Frontal cortex (tissue), 4 donors: ENCODE results near the gene CIDEA. TPM values are rescaled to one million over a fixed set of nuclear protein-coding genes. Genes with fewer than 3 reads are reported as not detected.

Source experiments
- DNase-seq, 2 donors: peaks; one replicate each; pipeline ENCODE4 v3.0.0; 2012; ENCODE audit warnings: low spot score in 2 of 2
- FAIRE-seq: peaks from 2 replicates; lab custom pipeline; 2012; peaks lifted over from hg19 to GRCh38; lab: Jason Lieb, UNC
- total RNA-seq: library from RNA; depleted of rRNA; stranded (reverse); fragments of >200 nt; gene quantifications from one replicate; pipeline ENCODE4 v1.2.3, GENCODE V29; 2014
- donor health status: control.
- donor health status: control.
- donor health status: control.

Gene CIDEA
- total RNA-seq, 1 donor from 2014 or later, result 1.6 TPM

DNA sequence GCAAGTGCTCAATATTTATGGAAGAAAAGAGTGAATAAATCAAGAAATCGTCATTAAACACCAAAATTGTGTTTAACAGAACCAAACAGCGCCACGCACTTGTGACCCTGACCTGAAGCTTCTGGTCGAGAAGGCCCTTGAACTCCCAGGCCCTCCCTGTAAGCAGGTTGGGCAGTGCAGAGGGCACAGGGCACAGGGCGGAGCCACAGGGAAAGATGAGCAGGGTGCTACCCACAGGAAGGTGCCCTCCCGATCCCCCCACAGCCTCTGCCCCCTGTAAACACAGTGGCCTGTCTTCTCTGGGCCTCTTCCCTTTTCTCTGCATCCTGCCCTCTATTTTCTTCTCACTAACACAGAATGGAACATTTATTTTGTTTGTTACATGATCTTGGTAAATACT lies 37.0 kb downstream of the CIDEA start:
- no peak for DNase-seq
- no peak for FAIRE-seq

DNA sequence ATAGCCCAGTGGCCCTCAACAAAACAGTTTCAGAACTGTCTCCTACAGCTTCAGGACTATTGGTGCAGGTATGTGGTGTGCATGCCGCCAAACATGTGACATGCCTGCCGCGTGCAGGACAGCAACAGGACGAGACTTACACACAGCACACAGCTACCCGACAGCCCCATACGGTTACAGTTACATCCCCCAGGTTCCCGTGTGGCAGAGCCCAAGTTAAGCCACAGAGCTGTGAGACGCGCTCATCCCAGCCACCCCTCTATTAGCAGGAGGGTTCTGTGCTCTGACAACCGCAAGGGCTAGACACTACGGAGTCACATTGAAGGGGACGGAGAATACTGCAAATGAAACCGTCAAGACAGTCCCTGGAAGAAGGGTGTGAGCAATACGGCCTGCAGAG lies 37.5 kb downstream of the CIDEA start:
- FAIRE-seq (no peak), DNase-seq (no peak)

DNA sequence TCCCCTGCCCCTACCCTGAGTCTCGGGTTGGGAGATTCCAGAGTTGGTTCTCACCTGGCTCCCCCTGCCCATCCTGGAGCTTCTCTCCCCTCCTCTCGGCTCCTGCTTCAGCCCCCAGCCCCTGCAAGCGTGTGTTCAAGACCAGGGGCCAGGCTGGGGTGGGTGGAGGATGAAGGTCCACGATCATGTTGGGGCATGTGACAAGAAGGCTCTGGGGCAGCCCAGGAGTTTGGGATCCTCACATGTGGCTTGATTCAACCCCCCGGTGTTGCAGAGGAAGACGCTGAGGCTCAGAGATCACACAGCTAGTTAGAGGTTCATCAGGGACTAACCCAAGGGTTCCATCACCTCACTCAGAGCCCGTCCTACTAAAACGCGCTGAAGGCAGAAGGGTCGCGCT lies 39.7 kb downstream of the CIDEA start:
- no peak for DNase-seq
- no peak for FAIRE-seq

DNA sequence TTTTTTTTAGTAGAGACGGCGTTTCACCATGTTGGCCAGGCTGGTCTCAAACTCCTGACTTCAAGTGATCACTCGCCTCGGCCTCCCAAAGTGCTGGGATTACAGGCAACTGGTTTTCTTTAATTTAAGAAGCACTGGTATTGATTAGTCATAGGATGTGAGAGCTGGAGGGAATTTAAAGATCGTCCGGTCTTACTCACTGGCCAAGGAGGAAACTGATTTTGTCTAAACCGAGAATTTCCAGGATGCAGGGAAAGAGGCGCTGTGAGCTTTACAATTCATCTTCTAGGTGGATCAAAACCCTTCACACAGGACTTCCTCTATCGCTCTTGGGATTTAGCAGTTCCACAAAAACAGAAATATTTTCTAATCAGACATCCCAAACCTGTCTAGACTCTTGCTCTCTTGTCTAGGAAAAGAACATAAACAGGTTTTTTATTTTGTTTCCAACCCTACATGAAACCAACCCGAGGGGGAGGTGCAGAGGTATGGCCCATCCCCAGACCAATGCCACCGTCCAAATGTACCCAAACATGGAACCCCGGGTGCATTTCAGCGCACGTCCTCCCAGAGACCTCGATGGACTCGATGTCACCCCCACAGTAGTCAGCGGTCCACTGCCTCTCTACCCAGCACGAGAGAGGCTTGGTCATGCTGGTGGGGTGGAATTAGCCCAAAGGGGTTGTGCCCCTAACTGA lies 41.4 kb downstream of the CIDEA start:
- FAIRE-seq (no peak), DNase-seq (no peak)

DNA sequence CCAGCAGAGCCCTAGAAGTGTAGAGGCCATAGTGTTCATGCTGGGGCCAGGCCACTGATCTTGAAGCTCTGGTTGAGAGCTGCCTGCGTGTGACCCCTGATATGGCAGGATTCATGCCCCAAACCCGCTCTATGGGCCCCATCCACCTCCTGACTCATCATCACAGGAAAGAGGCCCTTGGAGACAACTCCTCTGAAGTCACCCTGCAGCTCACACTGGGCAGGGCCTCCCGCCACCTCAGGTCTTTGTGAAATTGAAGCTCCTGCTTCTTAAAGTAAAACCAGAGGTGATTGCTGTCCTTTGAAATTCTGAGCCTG lies 41.9 kb downstream of the CIDEA start:
- DNase-seq, result no peak
- no peak for FAIRE-seq

DNA sequence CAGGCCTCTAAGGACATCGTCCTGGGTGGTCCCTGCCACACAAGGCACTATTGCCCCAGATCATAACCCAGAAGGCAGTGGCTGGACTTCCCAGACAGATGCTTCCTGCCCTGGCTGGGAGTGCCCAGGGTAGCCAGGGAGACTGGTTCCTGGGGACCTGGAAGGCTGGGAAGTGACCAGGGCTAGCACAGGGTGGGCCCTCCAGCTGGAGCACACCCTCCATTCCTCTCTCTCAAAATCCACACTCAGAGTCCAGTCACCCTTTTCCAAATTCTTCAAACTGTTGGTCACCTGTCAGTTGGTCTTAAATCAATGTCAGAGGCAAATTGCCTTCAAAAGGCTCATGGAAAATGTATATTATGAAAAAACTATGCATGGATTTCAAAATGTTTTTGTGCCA lies 42.3 kb downstream of the CIDEA start:
- FAIRE-seq (no peak), DNase-seq (no peak)

DNA sequence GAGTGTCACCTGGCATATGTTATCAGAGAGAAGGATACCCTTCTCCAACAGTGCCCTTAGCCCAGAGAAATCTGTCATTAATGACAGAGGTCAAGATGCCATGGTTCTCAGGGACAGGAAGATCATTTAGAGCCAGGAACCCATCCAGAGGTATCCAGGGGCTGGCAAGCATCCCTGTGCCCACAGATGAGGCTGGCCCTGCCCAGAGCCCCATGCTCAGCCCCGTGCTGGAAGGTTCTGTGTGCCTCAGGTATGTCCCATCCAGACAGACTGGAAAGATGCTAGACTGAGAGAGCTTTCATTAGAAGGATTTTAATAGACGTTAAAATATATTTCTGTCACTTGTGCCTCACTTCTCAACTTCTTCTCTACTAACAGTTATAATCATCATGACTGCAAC lies 45.7 kb downstream of the CIDEA start:
- DNase-seq (no peak), FAIRE-seq (no peak)

DNA sequence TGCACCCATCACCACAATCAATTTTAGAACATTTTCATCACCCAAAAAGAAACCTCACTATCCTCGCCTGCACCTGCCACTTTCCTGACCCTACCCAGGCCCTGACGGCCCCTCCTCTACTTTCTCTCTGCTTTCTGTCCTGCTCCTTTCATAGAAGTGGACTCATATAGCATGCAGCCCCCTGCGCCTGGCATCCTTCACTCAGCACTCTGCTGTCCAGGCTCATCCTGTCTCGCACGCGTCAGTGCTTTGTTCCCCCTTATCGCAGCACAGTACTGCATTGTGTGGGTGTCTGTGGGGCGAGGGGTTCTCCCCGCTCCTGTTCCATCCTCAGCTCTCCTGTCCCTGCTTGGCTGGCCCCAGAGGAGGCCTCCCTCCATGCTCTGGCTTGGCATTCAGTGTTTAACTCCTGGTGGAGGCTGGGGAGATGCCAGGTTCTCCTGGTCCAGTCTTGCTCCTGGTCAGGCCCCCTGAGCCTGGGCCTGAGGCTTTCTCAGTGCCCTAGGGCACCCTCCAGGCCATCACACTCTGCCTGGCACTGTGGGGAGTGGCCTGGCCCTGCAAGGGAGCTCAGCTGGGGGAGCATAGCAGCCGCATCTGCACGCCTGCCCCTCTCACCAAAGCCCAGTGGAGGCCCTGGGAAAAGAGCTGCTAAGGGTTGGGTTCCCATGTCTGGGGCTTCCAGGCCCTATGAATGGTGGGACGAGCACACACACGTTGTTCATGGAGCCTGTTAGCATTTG lies 47.3 kb downstream of the CIDEA start:
- FAIRE-seq, result no peak
- DNase-seq, result no peak

DNA sequence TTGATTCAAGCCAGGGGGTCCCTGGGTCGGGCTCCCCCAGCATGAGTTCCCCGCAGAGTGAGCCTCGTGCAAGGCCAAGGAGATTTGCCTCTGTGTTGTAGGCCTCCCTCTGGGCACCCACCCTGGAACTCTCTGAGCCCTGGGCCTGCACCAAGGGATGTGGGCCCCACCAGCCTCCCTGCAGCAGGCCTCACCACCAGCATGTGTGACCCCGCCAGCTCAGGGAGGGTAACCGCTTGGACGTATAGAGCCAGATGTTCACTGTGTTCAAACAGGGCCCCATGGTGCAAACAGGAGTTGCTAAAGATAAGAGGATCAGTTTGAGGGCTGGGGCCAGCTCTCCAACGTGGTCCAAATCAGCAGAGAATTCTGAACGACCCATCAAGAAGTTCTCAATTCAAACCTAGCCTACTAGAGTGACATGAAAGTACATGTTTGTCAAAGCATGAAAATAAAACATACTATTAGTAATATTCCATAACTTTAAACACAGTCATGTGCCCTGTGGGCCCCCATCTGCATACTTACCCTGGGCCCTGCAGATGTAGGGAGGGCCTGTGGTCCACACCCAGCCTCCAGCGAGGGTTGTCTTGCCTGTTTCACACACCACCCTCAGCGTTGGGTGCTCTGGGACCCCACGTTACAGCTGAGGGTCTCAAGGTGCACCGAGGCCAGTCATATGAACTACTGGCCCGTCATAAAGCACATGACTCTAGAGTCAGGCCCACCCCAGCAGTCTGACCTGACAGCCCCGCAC lies 48.4 kb downstream of the CIDEA start:
- FAIRE-seq (no peak), DNase-seq (no peak)

DNA sequence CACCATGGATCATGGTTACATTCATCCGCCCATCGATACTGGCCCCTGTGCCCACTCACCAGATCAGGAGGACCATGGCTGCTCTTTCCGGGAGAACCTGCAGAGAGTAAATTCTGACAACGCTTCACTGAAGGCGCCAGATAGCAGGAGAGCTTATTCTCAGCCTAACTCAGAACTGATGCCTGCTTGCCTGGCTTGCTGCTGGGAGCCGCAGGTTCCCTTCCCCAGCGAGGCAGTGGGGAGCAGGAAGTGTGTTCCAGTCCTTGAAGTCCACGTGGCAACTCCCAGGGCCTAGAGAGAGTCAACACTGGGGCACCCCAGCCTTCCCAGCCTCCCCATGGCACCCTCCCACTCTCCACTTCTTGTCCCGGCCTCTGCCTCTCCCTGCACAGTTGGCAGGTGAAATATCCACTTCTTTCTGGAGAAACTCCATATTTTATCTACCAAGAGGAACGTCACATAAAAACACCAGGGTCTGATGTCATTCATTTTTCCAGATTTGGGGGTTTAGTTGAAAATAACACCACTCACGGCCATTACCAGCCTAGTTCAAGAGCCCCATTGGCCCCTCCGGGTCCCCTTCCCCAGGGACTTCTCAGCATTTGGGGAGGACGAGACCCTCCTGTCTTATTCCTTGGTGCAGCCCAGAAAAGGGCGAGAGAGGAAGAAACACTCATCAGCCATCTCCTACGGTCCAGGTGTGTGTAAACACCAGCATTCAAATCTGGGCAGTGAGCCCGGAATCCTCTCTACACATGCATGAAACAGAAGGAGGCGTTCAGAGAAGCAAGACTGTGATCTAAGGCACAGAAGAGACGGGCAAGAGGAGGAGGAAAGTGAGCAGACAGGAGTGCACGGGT lies 50.4 kb downstream of the CIDEA start:
- FAIRE-seq (no peak), DNase-seq (no peak)

DNA sequence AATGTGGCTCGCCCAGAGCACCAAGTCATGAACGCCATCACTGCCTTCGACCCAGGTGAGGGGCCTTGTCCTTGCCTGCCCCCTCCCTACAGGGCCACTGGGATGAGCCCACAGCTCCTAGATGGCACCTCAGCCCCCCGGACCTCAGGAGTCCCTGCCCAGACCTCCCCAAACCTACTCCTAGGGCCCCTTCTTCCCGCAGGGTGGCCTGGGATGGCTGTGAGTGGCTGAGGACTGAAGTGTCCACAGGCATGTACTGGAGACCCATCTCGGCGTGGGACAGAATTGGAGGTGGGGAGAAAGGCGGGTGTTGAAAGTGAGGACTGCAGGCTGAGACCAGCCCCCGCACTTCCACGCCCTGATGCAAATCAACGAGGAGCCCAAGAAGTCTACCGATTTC lies 51.0 kb downstream of the CIDEA start:
- FAIRE-seq, result no peak

DNA sequence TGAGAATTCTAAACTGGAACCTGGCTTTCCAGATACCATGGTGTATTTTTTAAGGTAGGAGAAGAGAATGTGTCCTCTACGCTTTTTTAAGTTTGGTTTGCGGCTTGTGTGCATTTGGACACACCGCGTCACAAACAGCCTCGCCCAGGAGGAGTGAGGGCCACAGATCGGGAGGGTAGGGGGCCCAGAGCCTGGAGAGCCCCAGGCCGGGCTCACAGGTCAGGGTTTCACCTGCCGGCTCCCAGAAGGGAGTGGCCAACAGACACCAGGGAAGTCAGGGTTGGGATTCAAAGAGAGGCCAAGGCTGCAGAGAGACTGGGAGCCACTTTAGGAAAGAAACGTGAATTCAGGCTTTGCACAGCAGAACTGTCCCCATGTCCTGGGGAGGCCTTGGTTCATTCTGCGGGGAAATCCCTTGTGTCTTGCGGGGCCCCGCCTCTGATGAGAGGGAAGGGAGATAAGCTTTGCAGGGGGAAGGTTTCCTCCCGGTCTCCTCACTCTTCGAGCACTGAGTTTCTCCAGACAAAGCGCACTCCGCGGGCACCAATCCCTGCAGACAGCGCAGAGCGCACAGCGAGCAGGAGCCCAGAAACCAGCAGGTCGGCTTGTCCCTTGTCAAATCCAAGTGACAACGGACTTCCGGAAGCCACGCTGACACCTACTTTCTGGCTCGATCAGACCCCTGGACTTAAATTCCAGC lies 51.9 kb downstream of the CIDEA start:
- no peak for DNase-seq
- FAIRE-seq, result no peak

More for the DNA sequence above, 51.0 kb downstream of the CIDEA start:
- no peak for DNase-seq

DNA sequence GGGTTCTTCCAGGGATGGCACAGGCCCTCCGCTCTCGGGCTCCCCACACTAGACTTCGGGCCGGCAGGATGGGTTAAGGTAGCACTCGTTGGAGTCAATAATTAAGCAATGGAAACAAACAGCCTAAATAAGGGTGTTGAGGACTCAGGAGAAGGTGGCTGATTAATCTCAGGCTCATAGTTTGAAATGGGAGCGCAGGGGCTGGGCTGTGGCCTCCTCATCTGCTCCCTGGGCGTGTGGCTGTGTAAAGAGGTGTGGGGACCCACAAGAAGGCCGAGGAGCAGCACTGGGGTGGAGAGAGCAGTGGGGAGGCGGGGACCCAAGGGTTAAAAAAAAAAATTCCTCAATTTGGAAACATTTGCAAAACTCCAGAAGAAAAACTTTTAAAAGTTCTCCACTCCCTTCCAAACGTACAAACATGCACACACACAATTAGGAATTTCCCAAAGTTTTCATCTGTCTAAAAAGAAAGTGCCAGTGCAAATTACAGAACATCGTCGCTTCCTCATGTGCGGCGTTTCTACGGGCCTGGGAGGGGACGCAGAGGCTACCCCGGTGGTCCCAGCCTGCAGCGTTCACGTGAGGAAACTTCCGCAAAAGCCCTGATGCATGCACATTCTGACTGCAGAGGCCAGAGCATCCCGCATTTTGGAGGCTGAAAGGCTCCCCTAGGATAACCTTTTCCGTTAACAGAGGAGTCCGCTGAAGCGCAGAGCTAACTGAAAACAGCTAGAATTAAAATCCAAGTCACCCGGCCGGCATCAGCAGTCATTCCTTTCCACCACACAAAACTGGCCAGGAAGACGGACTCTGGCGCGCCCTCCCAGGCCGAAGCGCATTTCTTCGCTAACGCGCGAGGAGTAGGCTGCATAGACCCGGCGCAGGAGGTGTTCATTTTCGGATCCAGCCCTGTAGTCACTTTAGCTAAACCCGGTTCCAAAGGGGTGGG lies 52.9 kb downstream of the CIDEA start:
- DNase-seq (peak in 1 of 2 donors; percentile 35), FAIRE-seq (no peak)

DNA sequence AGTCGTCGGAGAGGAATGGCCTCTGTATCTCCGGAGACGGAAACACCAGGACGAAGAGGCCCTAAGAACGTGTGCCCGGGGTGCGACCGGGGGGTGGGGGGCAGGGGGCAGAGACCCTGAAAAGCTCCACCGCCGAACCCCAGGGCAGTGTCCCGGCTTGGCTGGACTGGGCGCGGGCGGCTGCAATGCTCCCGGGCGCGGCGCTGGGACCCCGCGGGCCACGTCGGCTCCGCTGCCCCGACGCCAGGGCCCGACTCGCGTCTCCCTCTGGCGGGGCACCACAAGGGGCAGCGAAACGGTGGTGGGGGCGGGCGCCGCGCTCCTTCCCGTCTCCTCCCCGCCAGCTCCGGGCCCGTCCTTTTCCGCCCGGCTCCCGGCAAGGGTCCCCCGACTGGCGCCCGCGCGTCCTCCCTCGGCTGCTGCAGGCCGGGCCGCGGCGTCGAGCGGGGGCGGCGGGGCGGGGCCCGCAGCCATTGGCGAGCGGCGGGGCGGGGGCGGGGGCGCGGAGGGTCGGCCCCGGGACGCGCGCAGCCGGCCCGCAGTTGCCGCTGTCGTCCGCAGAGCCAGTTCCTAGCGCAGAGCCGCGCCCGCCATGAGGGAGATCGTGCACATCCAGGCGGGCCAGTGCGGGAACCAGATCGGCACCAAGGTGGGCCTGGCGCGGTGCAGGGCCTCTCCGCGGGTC lies 53.7 kb downstream of the CIDEA start, which contains the start of gene TUBB6:
TUBB6 (plus strand) TSS at position 541 of the 685 bp plus-strand sequence; CDS start at position 593, 52 bp downstream.
- FAIRE-seq, result no peak
- DNase-seq, result peak; percentile 61 to 77

DNA sequence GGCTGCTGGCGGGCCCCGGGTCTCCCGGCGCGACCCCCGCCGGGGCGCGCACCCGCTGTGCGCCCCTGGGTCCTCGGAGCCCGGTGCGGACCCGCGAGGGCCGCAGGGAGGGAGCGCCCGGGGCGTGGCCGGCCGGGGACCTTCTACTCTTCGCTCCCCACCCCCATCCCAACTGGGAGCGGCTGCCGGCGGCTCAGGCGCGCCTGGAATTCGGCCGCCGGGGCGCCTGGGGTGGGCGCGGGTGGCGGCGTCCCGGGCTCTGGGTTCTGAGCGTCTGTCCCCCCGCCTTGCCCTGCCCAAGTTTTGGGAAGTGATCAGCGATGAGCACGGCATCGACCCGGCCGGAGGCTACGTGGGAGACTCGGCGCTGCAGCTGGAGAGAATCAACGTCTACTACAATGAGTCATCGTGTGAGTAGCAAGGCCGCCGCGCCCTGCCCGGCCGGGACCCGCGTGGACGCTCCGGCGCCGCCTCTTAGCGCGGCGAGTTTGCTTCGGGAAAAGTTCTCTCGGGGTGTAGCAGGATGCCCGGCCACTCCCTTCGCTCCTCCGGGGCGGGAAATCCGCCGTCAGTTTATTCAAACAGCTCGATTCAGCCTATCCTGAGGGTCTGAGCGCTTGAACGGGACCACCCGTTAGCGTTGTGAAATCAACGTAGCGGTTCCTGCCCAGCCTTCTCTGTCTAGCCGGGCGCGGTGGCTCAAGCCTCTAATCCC lies 54.4 kb downstream of the CIDEA start:
- FAIRE-seq, result no peak
- DNase-seq, result peak; percentile 46 to 81

DNA sequence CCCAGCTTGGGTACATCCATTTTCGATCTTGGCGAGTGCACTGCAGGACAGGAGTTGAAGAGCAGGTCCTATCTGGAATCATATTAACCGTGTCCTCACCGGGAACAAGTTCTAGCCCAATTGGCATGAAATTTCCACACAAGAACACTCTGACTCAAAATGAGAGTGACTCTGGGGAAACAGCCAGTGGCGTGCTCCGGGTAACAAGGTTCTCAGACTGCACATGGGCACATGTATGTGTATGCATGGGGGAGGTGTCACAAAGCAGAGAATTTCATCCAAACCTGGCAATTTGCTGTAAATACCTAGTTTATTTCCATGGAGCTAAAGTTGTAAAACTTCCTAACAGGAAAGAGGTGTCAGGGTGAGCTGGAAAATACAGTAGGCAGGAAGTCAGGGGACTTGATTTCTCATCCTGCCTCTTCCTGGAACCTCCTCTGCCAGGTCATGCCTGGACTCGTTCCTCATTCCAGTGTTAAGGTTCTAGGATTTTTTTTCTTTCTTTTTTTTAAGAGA lies 55.6 kb downstream of the CIDEA start:
- FAIRE-seq (no peak), DNase-seq (no peak)

DNA sequence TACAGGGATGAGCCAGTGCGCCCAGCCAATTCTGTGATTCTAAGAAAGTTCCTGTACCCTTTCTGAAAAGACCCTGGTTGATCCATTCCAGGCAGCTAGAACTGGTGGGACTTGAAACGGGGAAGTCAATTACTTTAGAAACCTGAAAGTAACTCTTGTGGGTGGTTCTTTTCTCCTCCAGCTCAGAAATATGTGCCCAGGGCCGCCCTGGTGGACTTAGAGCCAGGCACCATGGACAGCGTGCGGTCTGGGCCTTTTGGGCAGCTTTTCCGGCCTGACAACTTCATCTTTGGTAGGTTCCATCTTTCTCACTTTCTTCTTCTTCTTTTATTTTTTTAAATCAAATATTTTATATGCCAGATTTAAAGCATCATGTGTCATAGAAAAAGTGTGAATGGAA lies 56.6 kb downstream of the CIDEA start:
- DNase-seq (no peak), FAIRE-seq (no peak)
